ENCODE measurements around the gene SLC43A2.

The SLC43A2 gene

GRCh38 chr17:1635675-1636465 lies 7.2 kb upstream of the SLC43A2 start:
- H3K36me3 Mint-ChIP-seq, result peaks cover 6% of the 10 kb centered on the region
- H3K9me3 Mint-ChIP-seq, result no peaks in the 10 kb centered on the region
- no peak overlapping the region for H3K4me3 Mint-ChIP-seq
- peaks cover 26% of the 10 kb centered on the region for H3K4me1 Mint-ChIP-seq
- H3K27me3 Mint-ChIP-seq, result no peaks in the 10 kb centered on the region
- no peak for ATAC-seq
- peak overlapping the region; percentile 50 for H3K27ac Mint-ChIP-seq

GRCh38 chr17:1634841-1635650 lies 6.4 kb upstream of the SLC43A2 start:
- Mint-ChIP-seq H3K27me3 (no peaks in the 10 kb centered on the region), H3K4me3 (no peak overlapping the region), H3K4me1 (peaks cover 32% of the 10 kb centered on the region), H3K27ac (no peak overlapping the region), H3K36me3 (peaks cover 6% of the 10 kb centered on the region), H3K9me3 (no peaks in the 10 kb centered on the region)
- no peak for ATAC-seq

GRCh38 chr17:1630662-1631061 lies 2.0 kb upstream of the SLC43A2 start:
- Mint-ChIP-seq H3K27me3 (no peaks in the 10 kb centered on the region), H3K27ac (peak overlapping the region; percentile 98), H3K4me3 (peak overlapping the region; percentile 82), H3K9me3 (no peaks in the 10 kb centered on the region), H3K36me3 (peaks cover 19% of the 10 kb centered on the region), H3K4me1 (peaks cover 37% of the 10 kb centered on the region)
- ATAC-seq, result no peak

GRCh38 chr17:1629504-1630310 lies 1.1 kb upstream of the SLC43A2 start:
- H3K9me3 Mint-ChIP-seq, result no peaks in the 10 kb centered on the region
- no peaks in the 10 kb centered on the region for H3K27me3 Mint-ChIP-seq
- peak; percentile 24 for ATAC-seq
- H3K36me3 Mint-ChIP-seq, result peaks cover 26% of the 10 kb centered on the region
- peak overlapping the region; percentile 98 for H3K27ac Mint-ChIP-seq
- H3K4me3 Mint-ChIP-seq, result peak overlapping the region; percentile 82
- peaks cover 45% of the 10 kb centered on the region for H3K4me1 Mint-ChIP-seq

GRCh38 chr17:1628856-1629503 lies 346 bp upstream of the SLC43A2 start:
- H3K27me3 Mint-ChIP-seq, result no peaks in the 10 kb centered on the region
- H3K27ac Mint-ChIP-seq, result peak overlapping the region; percentile 98
- H3K9me3 Mint-ChIP-seq, result no peaks in the 10 kb centered on the region
- H3K4me1 Mint-ChIP-seq, result peaks cover 50% of the 10 kb centered on the region
- H3K36me3 Mint-ChIP-seq, result peaks cover 32% of the 10 kb centered on the region
- ATAC-seq, result peak; percentile 87
- peak overlapping the region; percentile 89 for H3K4me3 Mint-ChIP-seq

GRCh38 chr17:1627182-1627981 lies 1.3 kb downstream of the SLC43A2 start:
- Mint-ChIP-seq H3K4me3 (peak overlapping the region; percentile 89), H3K4me1 (peaks cover 55% of the 10 kb centered on the region), H3K9me3 (no peaks in the 10 kb centered on the region), H3K27ac (peak overlapping the region; percentile 98), H3K36me3 (peaks cover 44% of the 10 kb centered on the region), H3K27me3 (no peaks in the 10 kb centered on the region)
- peak; percentile 51 for ATAC-seq

- Mint-ChIP-seq H3K9me3 (no peaks in the 10 kb centered on the region), H3K4me1 (peaks cover 48% of the 10 kb centered on the region), H3K27me3 (no peaks in the 10 kb centered on the region), H3K36me3 (peaks cover 46% of the 10 kb centered on the region), H3K4me3 (peak overlapping the region; percentile 89), H3K27ac (peak overlapping the region; percentile 98)
- no peak for ATAC-seq
These were observed 2.3 kb downstream of the SLC43A2 start for GRCh38 chr17:1626333-1626732.

GRCh38 chr17:1625581-1625980 lies 3.1 kb downstream of the SLC43A2 start:
- peaks cover 54% of the 10 kb centered on the region for H3K36me3 Mint-ChIP-seq
- ATAC-seq, result no peak
- peak overlapping the region; percentile 89 for H3K4me3 Mint-ChIP-seq
- H3K27me3 Mint-ChIP-seq, result no peaks in the 10 kb centered on the region
- no peaks in the 10 kb centered on the region for H3K9me3 Mint-ChIP-seq
- H3K4me1 Mint-ChIP-seq, result peaks cover 40% of the 10 kb centered on the region
- peak overlapping the region; percentile 98 for H3K27ac Mint-ChIP-seq

GRCh38 chr17:1625053-1625452 lies 3.6 kb downstream of the SLC43A2 start:
- no peaks in the 10 kb centered on the region for H3K27me3 Mint-ChIP-seq
- no peak for ATAC-seq
- peaks cover 56% of the 10 kb centered on the region for H3K36me3 Mint-ChIP-seq
- H3K4me3 Mint-ChIP-seq, result peak overlapping the region; percentile 89
- peak overlapping the region; percentile 98 for H3K27ac Mint-ChIP-seq
- H3K9me3 Mint-ChIP-seq, result no peaks in the 10 kb centered on the region
- H3K4me1 Mint-ChIP-seq, result peaks cover 35% of the 10 kb centered on the region

GRCh38 chr17:1624650-1625049 lies 4.0 kb downstream of the SLC43A2 start:
- Mint-ChIP-seq H3K27ac (peak overlapping the region; percentile 77), H3K4me1 (peaks cover 34% of the 10 kb centered on the region), H3K36me3 (peaks cover 60% of the 10 kb centered on the region), H3K4me3 (peak overlapping the region; percentile 63), H3K9me3 (no peaks in the 10 kb centered on the region), H3K27me3 (no peaks in the 10 kb centered on the region)
- no peak for ATAC-seq

GRCh38 chr17:1623057-1623630 lies 5.5 kb downstream of the SLC43A2 start:
- H3K4me1 Mint-ChIP-seq, result peaks cover 45% of the 10 kb centered on the region
- peaks cover 72% of the 10 kb centered on the region for H3K36me3 Mint-ChIP-seq
- no peak overlapping the region for H3K4me3 Mint-ChIP-seq

GRCh38 chr17:1621273-1621954 lies 7.2 kb downstream of the SLC43A2 start:
- peaks cover 78% of the 10 kb centered on the region for H3K36me3 Mint-ChIP-seq
- peaks cover 43% of the 10 kb centered on the region for H3K4me1 Mint-ChIP-seq
- H3K27ac Mint-ChIP-seq, result peak overlapping the region; percentile 58
- no peaks in the 10 kb centered on the region for H3K27me3 Mint-ChIP-seq
- ATAC-seq, result no peak
- no peak overlapping the region for H3K4me3 Mint-ChIP-seq
- H3K9me3 Mint-ChIP-seq, result no peaks in the 10 kb centered on the region

More at GRCh38 chr17:1623057-1623630, 5.5 kb downstream of the SLC43A2 start:
- Mint-ChIP-seq H3K9me3 (no peaks in the 10 kb centered on the region), H3K27ac (peak overlapping the region; percentile 73), H3K27me3 (no peaks in the 10 kb centered on the region)
- ATAC-seq, result no peak

GRCh38 chr17:1620486-1620885 lies 8.1 kb downstream of the SLC43A2 start:
- Mint-ChIP-seq H3K27me3 (no peaks in the 10 kb centered on the region), H3K9me3 (no peaks in the 10 kb centered on the region), H3K4me3 (no peak overlapping the region), H3K36me3 (peaks cover 76% of the 10 kb centered on the region), H3K27ac (peak overlapping the region; percentile 58), H3K4me1 (peaks cover 34% of the 10 kb centered on the region)
- ATAC-seq, result no peak

Measured in stimulated activated memory B cell treated with anti-CD40 and anti-IgM and Interleukin-4, amounts not matched to agents 10 μg/mL and 1 μg/mL and 100 μg/mL, for 72 hours (primary cell).